BJ (cell line): Measurements from ENCODE around the gene PDE6A. TPM values are rescaled to one million over a fixed set of nuclear protein-coding genes. Genes with fewer than 3 reads are reported as not detected.

Source experiments
- CTCF ChIA-PET: fragments of 350-600 bp; formaldehyde crosslinking; extraction: SDS; loops from one replicate; lab custom pipeline; 2021; ENCODE audit warnings: antibody characterized with exemption, inconsistent platforms; lab: Yijun Ruan, JAX
- POLR2A ChIA-PET: fragments of 300-600 bp; sonication (Branson Sonifier 250); formaldehyde crosslinking; extraction: SDS; loops from one replicate; lab custom pipeline; 2021; ENCODE audit warnings: antibody characterized with exemption; lab: Charles Lee
- DNase-seq: peaks from one replicate; pipeline ENCODE4 v3.0.0-alpha.2; 2011; ENCODE audit warnings: low read depth
- H3K27me3 ChIP-seq: 2 replicates; pipeline ENCODE4 v1.6.0; 2011; ENCODE audit warnings: low read length; ENCODE audit not compliant: control insufficient read depth, insufficient read depth
- H3K36me3 ChIP-seq: 2 replicates; pipeline ENCODE4 v1.5.1; 2011; ENCODE audit warnings: low read length; ENCODE audit not compliant: control insufficient read depth, insufficient read depth
- H3K4me3 ChIP-seq: 2 replicates; pipeline ENCODE4 v1.5.1; 2011; ENCODE audit warnings: low read depth, mild to moderate bottlenecking, control low read depth, low read length
- polyA plus RNA-seq: library from polyadenylated mRNA; depleted of rRNA; stranded (reverse); fragments of >200 nt; gene quantifications from 2 replicates; pipeline ENCODE4 v1.2.3, GENCODE V29; 2011
- TF ChIP-seq, protein P1 (sequence below): IDR thresholded peaks from 2 replicates; pipeline ENCODE4 v1.5.1; 2011; ENCODE audit warnings: low read depth, mild to moderate bottlenecking, control low read depth, inconsistent platforms, low read length, moderate library complexity; ENCODE audit not compliant: insufficient read depth

The PDE6A gene
- polyA plus RNA-seq, 1 experiment, result not detected

DNA sequence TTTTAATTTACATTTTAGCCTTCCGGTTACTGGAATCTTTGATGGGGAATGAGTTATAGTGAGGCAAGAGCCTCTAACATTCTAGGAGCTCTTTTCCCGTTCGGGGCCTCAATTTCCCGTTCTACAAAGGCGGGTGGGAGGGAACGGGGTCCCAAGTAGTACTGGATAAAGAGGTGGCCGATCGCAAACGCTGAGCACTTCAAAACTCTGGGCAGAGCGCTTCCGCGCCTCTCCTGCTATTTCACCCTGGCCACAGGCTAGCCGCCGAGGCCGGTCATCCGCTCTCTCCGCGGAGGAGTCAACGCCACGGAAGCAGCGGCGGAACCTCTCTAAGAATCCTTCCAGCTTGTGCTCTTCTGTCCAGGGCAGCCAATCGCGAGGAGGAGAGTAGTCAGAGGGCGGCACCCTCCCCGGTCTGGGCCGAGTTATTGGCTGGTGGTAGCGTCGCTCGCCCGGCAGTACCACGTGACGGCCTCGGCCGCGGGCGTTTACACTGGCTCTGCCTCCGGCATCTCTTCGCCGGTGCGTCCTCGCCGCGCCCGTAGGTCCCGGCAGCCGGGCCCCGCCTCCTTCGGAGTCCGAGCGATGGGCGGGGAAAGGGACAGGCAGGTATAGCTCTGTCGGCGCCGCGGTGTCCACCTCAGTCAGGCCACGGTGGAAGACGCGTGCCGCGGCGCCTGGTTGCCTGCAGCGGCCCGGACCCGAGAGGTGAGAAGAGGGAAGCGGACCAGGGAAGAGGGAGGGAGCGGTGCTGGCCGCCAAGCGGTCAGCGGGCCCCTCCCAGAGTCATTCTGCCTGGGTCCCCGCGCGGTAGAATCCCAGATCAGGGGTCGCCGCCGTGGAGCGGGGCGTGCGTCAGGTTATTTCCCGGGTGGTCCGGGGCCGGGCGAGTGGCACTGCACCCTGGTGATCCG lies 15.9 kb upstream of the PDE6A start, which contains the start of gene SLC26A2:
SLC26A2 (plus strand) TSS at position 487 of the 914 bp plus-strand sequence. CDS start 16,895 bp downstream, outside the sequence.
- TF ChIP-seq, protein P1, sequence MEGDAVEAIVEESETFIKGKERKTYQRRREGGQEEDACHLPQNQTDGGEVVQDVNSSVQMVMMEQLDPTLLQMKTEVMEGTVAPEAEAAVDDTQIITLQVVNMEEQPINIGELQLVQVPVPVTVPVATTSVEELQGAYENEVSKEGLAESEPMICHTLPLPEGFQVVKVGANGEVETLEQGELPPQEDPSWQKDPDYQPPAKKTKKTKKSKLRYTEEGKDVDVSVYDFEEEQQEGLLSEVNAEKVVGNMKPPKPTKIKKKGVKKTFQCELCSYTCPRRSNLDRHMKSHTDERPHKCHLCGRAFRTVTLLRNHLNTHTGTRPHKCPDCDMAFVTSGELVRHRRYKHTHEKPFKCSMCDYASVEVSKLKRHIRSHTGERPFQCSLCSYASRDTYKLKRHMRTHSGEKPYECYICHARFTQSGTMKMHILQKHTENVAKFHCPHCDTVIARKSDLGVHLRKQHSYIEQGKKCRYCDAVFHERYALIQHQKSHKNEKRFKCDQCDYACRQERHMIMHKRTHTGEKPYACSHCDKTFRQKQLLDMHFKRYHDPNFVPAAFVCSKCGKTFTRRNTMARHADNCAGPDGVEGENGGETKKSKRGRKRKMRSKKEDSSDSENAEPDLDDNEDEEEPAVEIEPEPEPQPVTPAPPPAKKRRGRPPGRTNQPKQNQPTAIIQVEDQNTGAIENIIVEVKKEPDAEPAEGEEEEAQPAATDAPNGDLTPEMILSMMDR, result 0 out of 2 replicates have a peak, but pooled peaks have one; percentile 10
- H3K36me3 ChIP-seq, result no peaks in the 10 kb centered on the region
- ChIA-PET POLR2A (interaction anchor here (0.7 kb wide), 1 partner anchor 11 kb away, joined by 3 read pairs; no protein-coding TSS in a partner anchor), CTCF (interaction anchor here (0.6 to 11.1 kb wide), 11 partner anchors 11 to 125 kb away, joined by 3 to 269 read pairs (median 7); partner anchors contain the start of gene PDE6A)
- peak; percentile 86 for DNase-seq
- H3K27me3 ChIP-seq, result no peaks in the 10 kb centered on the region
- peak within 1 kb of the TSS; percentile 78 for H3K4me3 ChIP-seq

- TF ChIP-seq, protein P1, result peak; percentile 48
- Histone ChIP-seq H3K4me3 (peak overlapping the region; percentile 25), H3K36me3 (no peaks in the 10 kb centered on the region), H3K27me3 (no peaks in the 10 kb centered on the region)
- ChIA-PET CTCF (interaction anchor here (0.7 to 11.1 kb wide), 15 partner anchors 12 to 323 kb away, joined by 3 to 269 read pairs (median 5); partner anchors contain the start of gene PDE6A), POLR2A (no interaction called here)
- no peak for DNase-seq
These were observed 15.0 kb upstream of the PDE6A start for GRCh38 chr5:149959406-149960236.

DNA sequence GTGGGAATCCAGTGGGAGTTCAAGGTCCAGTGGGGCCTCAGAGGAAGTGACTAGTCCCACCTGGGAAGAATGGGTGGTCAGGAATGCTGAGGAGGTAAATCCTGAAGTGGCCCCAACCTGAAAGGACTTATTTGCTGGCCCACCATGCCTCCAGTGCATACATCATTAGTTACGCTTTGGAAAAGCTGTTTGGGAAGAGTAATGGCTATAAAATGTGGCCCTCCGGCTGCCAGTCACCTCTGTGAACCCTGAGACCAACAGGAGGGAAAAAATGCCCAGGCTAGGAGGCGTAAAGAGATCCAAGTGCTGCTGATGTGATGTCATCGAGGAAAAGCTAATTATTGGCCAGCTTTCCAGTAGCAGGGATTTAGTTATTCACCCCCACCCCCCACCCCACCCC lies 13.3 kb upstream of the PDE6A start:
- no peaks in the 10 kb centered on the region for H3K27me3 ChIP-seq
- no peak overlapping the region for H3K4me3 ChIP-seq
- no peak for DNase-seq
- H3K36me3 ChIP-seq, result no peaks in the 10 kb centered on the region
- TF ChIP-seq, protein P1, result no peak
- ChIA-PET CTCF (interaction anchor here (1.1 to 11.1 kb wide), 6 partner anchors 10 to 123 kb away, joined by 3 to 269 read pairs (median 24); partner anchors contain the start of genes HMGXB3, PDE6A and TIGD6), POLR2A (no interaction called here)

- Histone ChIP-seq H3K27me3 (no peaks in the 10 kb centered on the region), H3K4me3 (no peak overlapping the region), H3K36me3 (no peaks in the 10 kb centered on the region)
- POLR2A ChIA-PET, result no interaction called here
- TF ChIP-seq, protein P1, result no peak
- CTCF ChIA-PET, result interaction anchor here (0.7 to 4.2 kb wide), 2 partner anchors 9 to 104 kb away, joined by 3 to 43 read pairs; partner anchors contain the start of gene PDE6A
- DNase-seq, result peak; percentile 85
These were observed 12.1 kb upstream of the PDE6A start for GRCh38 chr5:149956685-149957084.
